ENCODE results near the gene GATAD2A.

- TF ChIP-seq JUND (IDR thresholded peaks at IDR 0.05; ENCODE audit: low read length) (no peak), EP300 (IDR thresholded peaks at IDR 0.05; ENCODE audit: borderline replicate concordance in 1 of 2, low read depth in 2 of 2, low read length in 2 of 2) (no peak), CTCF (IDR thresholded peaks at IDR 0.05; ENCODE audit: control extremely low read depth in 1 of 3, insufficient read depth in 1 of 3, low read depth in 1 of 3, low read length in 3 of 3) (no peak), SP2 (IDR thresholded peaks at IDR 0.05; ENCODE audit: low read length) (no peak)
These were observed 127.6 kb downstream of the GATAD2A start for GRCh38 chr19:19532806-19533701.

All from H1 (cell line).